GM19455 (cell line): ENCODE results near the gene STARD3.

Source experiments
- ATAC-seq: cut with Tn5 transposase; IDR thresholded peaks from one replicate; pipeline ENCODE4 v1.9.1; 2021; ENCODE audit not compliant: unreplicated experiment

The STARD3 gene

GRCh38 chr17:39618956-39619785, 17.8 kb upstream of the STARD3 start:
- no peak for ATAC-seq

- ATAC-seq = no peak
Measured at GRCh38 chr17:39619786-39620101, 17.2 kb upstream of the STARD3 start.

GRCh38 chr17:39621523-39622379, 15.2 kb upstream of the STARD3 start:
- peak; percentile 73 for ATAC-seq

- peak; percentile 39 for ATAC-seq
Measured at GRCh38 chr17:39622380-39623006, 14.5 kb upstream of the STARD3 start.

GRCh38 chr17:39623356-39623950, 13.5 kb upstream of the STARD3 start:
- no peak for ATAC-seq

GRCh38 chr17:39624313-39624712, 12.6 kb upstream of the STARD3 start:
- no peak for ATAC-seq

- ATAC-seq = no peak
Measured at GRCh38 chr17:39625198-39625785, 11.7 kb upstream of the STARD3 start.

GRCh38 chr17:39626171-39627046, 10.5 kb upstream of the STARD3 start, which contains the start of gene PPP1R1B:
TSS of gene PPP1R1B (plus strand) at chr17:39626952. CDS start at chr17:39627393, 441 bp downstream.
- ATAC-seq = no peak

GRCh38 chr17:39627047-39627711, 9.8 kb upstream of the STARD3 start:
- ATAC-seq = no peak

GRCh38 chr17:39627712-39628516, 9.0 kb upstream of the STARD3 start:
- ATAC-seq = no peak

GRCh38 chr17:39628655-39629493, 8.1 kb upstream of the STARD3 start:
- no peak for ATAC-seq

GRCh38 chr17:39629494-39629880, 7.5 kb upstream of the STARD3 start:
- ATAC-seq = no peak

- ATAC-seq = no peak
Measured at GRCh38 chr17:39629898-39630297, 7.0 kb upstream of the STARD3 start.

GRCh38 chr17:39631403-39631802, 5.5 kb upstream of the STARD3 start:
- no peak for ATAC-seq

- no peak for ATAC-seq
Measured at GRCh38 chr17:39632153-39632941, 4.6 kb upstream of the STARD3 start.

GRCh38 chr17:39633570-39634183, 3.3 kb upstream of the STARD3 start:
- no peak for ATAC-seq
